Fibroblast of lung (primary cell): ENCODE measurements around the gene MAL. TPM values are rescaled to one million over a fixed set of nuclear protein-coding genes. Genes with fewer than 3 reads are reported as not detected.

Source experiments
- DNase-seq, 2 donors: peaks; one replicate each; pipeline versions ENCODE4 v3.0.0 to v3.0.0-alpha.2; 2010; ENCODE audit warnings: low read depth in 2 of 2
- H2AFZ ChIP-seq: 2 replicates; pipeline ENCODE4 v1.5.1; 2012; ENCODE audit warnings: low read length, control low read depth, inconsistent platforms
- H3K27ac ChIP-seq: 2 replicates; pipeline ENCODE4 v1.5.1; 2011; ENCODE audit warnings: low read length, control low read depth; ENCODE audit not compliant: insufficient read depth
- H3K27me3 ChIP-seq: 2 replicates; pipeline ENCODE4 v1.5.1; 2011; ENCODE audit warnings: mild to moderate bottlenecking, low read length; ENCODE audit not compliant: control insufficient read depth, insufficient read depth
- H3K36me3 ChIP-seq: 2 replicates; pipeline ENCODE4 v1.5.1; 2011; ENCODE audit warnings: low read length; ENCODE audit not compliant: control insufficient read depth, insufficient read depth
- H3K4me1 ChIP-seq: 2 replicates; pipeline ENCODE4 v1.5.1; 2011; ENCODE audit warnings: low read length; ENCODE audit not compliant: control insufficient read depth, insufficient read depth; ENCODE audit errors: extremely low read depth
- H3K4me2 ChIP-seq: 2 replicates; pipeline ENCODE4 v1.5.1; 2011; ENCODE audit warnings: low read length, control low read depth; ENCODE audit not compliant: insufficient read depth; ENCODE audit errors: extremely low read depth
- H3K4me3 ChIP-seq, 4 experiments: fragments of 200-600 bp in 1 of 4; sonication (generic) in 1 of 4; replicated peaks in 1 of 4; 2 replicates each; pipeline ENCODE4 v1.5.1; 2011 to 2016; ENCODE audit warnings: low read length in 4 of 4, low read depth in 3 of 4, mild to moderate bottlenecking in 3 of 4, control low read depth in 2 of 4, inconsistent platforms in 1 of 4, mixed read lengths in 1 of 4; ENCODE audit not compliant: insufficient read depth in 1 of 4; ENCODE audit errors: control extremely low read depth in 1 of 4
- H3K79me2 ChIP-seq: 2 replicates; pipeline ENCODE4 v1.5.1; 2012; ENCODE audit warnings: mild to moderate bottlenecking, low read length, inconsistent platforms; ENCODE audit not compliant: control insufficient read depth, insufficient read depth
- H3K9ac ChIP-seq: 2 replicates; pipeline ENCODE4 v1.5.1; 2011; ENCODE audit warnings: mild to moderate bottlenecking, low read length, control low read depth; ENCODE audit not compliant: insufficient read depth
- H3K9me3 ChIP-seq: 2 replicates; pipeline ENCODE4 v1.5.1; 2012; ENCODE audit warnings: low read depth, low read length; ENCODE audit not compliant: control insufficient read depth, insufficient read depth
- H4K20me1 ChIP-seq: 2 replicates; pipeline ENCODE4 v1.5.1; 2011; ENCODE audit warnings: low read length; ENCODE audit not compliant: control insufficient read depth, insufficient read depth; ENCODE audit errors: extremely low read depth
- CTCF ChIP-seq, 2 donors: IDR thresholded peaks in 1 of 2; conservative IDR thresholded peaks in 1 of 2; 1 replicate in 1 of 2; 2 replicates in 1 of 2; pipeline ENCODE4 v1.5.1; 2011 to 2012; ENCODE audit warnings: low read length in 2 of 2, control low read depth in 1 of 2, inconsistent platforms in 1 of 2, low read depth in 1 of 2, mild to moderate bottlenecking in 1 of 2
- EZH2 ChIP-seq: IDR thresholded peaks from 2 replicates; pipeline ENCODE4 v1.5.1; 2012; ENCODE audit warnings: low read length, control low read depth, mild to moderate bottlenecking; ENCODE audit errors: missing control alignments
- polyA plus RNA-seq, 2 donors: library from polyadenylated mRNA; depleted of rRNA in 1 of 2; stranded (reverse) in 1 of 2; unstranded in 1 of 2; fragments of >200 nt; gene quantifications; 2 replicates each; pipeline ENCODE4 v1.2.1, GENCODE V29; 2011 to 2012; ENCODE audit warnings: missing spikeins in 1 of 2
- total RNA-seq: library from RNA; depleted of rRNA; stranded (reverse); fragments of >200 nt; gene quantifications from 2 replicates; pipeline ENCODE4 v1.2.1, GENCODE V29; 2014

Gene MAL
- total and polyA plus RNA-seq, 2 donors (not counting 1 experiment from before 2014, with no cell fraction given): not detected

- no peak for DNase-seq
- H3K79me2 ChIP-seq: no peaks in the 10 kb centered on the region
- H3K9me3 ChIP-seq: no peaks in the 10 kb centered on the region
- H3K27me3 ChIP-seq: no peaks in the 10 kb centered on the region
- H3K9ac ChIP-seq: no peak overlapping the region
- no peaks in the 10 kb centered on the region for H4K20me1 ChIP-seq
- H3K27ac ChIP-seq: no peak overlapping the region
- H3K4me2 ChIP-seq: no peak overlapping the region
- no peak for TF ChIP-seq EZH2
- TF ChIP-seq CTCF (conservative IDR thresholded peaks at IDR 0.05 in 1 of 2, IDR thresholded peaks at IDR 0.05 in 1 of 2; ENCODE audit: low read depth in 1 of 2, low read length in 2 of 2): no peak
- H3K36me3 ChIP-seq: no peaks in the 10 kb centered on the region
- no peaks in the 10 kb centered on the region for H3K4me1 ChIP-seq
- H2AFZ ChIP-seq: no peak overlapping the region
- H3K4me3 ChIP-seq: no peak overlapping the region
Measured at GRCh38 chr2:94979406-94980375, 45.8 kb upstream of the MAL start.

GRCh38 chr2:94980406-94980805, 45.1 kb upstream of the MAL start:
- no peak overlapping the region for H3K27ac ChIP-seq
- H3K4me1 ChIP-seq: no peaks in the 10 kb centered on the region
- H3K4me3 ChIP-seq: no peak overlapping the region
- no peak for TF ChIP-seq CTCF (conservative IDR thresholded peaks at IDR 0.05 in 1 of 2, IDR thresholded peaks at IDR 0.05 in 1 of 2; ENCODE audit: low read depth in 1 of 2, low read length in 2 of 2)
- TF ChIP-seq EZH2: no peak
- H3K36me3 ChIP-seq: no peaks in the 10 kb centered on the region
- H3K79me2 ChIP-seq: no peaks in the 10 kb centered on the region
- no peak overlapping the region for H3K9ac ChIP-seq
- no peaks in the 10 kb centered on the region for H3K27me3 ChIP-seq
- H4K20me1 ChIP-seq: no peaks in the 10 kb centered on the region
- DNase-seq: no peak
- no peak overlapping the region for H2AFZ ChIP-seq
- H3K9me3 ChIP-seq: no peaks in the 10 kb centered on the region
- H3K4me2 ChIP-seq: no peak overlapping the region

DNA sequence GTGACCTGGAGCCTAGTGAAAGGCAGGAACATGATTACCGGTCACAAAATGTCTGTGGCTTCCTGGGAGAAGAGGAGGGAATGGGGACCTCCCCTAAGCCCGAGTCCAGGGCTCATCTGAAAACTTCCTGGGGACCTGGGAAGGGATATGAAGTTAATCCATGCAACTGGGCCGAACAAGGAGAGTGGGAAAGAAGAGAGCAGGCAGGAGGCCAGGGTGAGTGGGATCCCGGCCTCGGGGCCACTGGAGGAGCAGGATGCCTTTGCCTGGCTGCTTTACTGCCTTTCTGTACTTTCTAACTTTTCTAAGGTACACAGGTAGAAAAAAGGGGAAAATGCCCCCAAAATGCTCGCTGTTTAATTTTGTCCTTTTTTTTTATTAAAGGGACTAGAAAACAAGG, 43.4 kb upstream of the MAL start:
- DNase-seq: no peak
- TF ChIP-seq EZH2 (no peak), CTCF (conservative IDR thresholded peaks at IDR 0.05 in 1 of 2, IDR thresholded peaks at IDR 0.05 in 1 of 2; ENCODE audit: low read depth in 1 of 2, low read length in 2 of 2) (no peak)
- Histone ChIP-seq H3K9me3 (no peaks in the 10 kb centered on the region), H2AFZ (no peak overlapping the region), H3K9ac (no peak overlapping the region), H3K27me3 (no peaks in the 10 kb centered on the region), H3K4me1 (no peaks in the 10 kb centered on the region), H3K27ac (no peak overlapping the region), H3K79me2 (no peaks in the 10 kb centered on the region), H4K20me1 (no peaks in the 10 kb centered on the region), H3K4me2 (no peak overlapping the region), H3K4me3 (no peak overlapping the region), H3K36me3 (no peaks in the 10 kb centered on the region)
